Measurements from ENCODE around the gene NACC2.

NACC2 gene

DNA sequence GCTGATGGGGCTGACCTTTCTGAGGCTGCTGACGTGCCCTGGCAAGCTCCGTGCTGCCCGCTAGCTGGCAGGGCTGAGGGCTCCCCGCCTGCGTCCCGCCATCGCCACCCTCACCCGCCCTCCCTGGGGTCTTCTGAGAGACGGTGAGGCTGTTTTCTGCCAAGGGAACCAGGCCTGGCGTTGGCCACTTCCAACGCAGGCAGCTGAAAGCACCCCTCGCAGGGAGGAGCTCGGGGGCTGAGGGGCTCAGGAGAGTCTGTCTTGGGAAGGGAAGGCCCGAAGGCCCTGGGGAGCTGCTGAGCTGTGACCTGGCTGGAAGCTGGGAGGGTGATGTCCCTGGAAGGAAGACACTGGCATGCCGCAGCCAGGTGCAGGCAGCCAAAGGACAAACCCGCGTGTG is 33.3 kb upstream of the NACC2 start:
- no peak overlapping the region for H3K4me2 ChIP-seq (ENCODE audit: low read length)
- no peak overlapping the region for H3K9ac ChIP-seq
- H3K36me3 ChIP-seq (ENCODE audit: control insufficient read depth, insufficient read depth, low read length): no peaks in the 10 kb centered on the region
- H3K27me3 ChIP-seq (ENCODE audit: control insufficient read depth, insufficient read depth, low read length): no peaks in the 10 kb centered on the region
- H3K9me3 ChIP-seq (ENCODE audit: control insufficient read depth, low read length): no peaks in the 10 kb centered on the region
- no peak overlapping the region for H2AFZ ChIP-seq
- no peaks in the 10 kb centered on the region for H3K4me1 ChIP-seq
- no peak overlapping the region for H3K4me3 ChIP-seq (ENCODE audit: low read depth, low read length)
- no peak overlapping the region for H3K27ac ChIP-seq
- no peaks in the 10 kb centered on the region for H3K79me2 ChIP-seq
- no peak for TF ChIP-seq CTCF (IDR thresholded peaks at IDR 0.05)

- no peaks in the 10 kb centered on the region for H3K36me3 ChIP-seq (ENCODE audit: control insufficient read depth, insufficient read depth, low read length)
- H3K27ac ChIP-seq: no peak overlapping the region
- H3K9me3 ChIP-seq (ENCODE audit: control insufficient read depth, low read length): no peaks in the 10 kb centered on the region
- H3K4me1 ChIP-seq: peaks cover 2% of the 10 kb centered on the region
- no peak overlapping the region for H2AFZ ChIP-seq
- no peak overlapping the region for H3K9ac ChIP-seq
- H3K79me2 ChIP-seq: no peaks in the 10 kb centered on the region
- TF ChIP-seq CTCF (IDR thresholded peaks at IDR 0.05): no peak
- no peak overlapping the region for H3K4me2 ChIP-seq (ENCODE audit: low read length)
- H3K27me3 ChIP-seq (ENCODE audit: control insufficient read depth, insufficient read depth, low read length): no peaks in the 10 kb centered on the region
- no peak overlapping the region for H3K4me3 ChIP-seq (ENCODE audit: low read depth, low read length)
Measured at GRCh38 chr9:136127313-136127712, 32.2 kb upstream of the NACC2 start.

GRCh38 chr9:136124976-136125692 is 30.0 kb upstream of the NACC2 start:
- TF ChIP-seq CTCF (IDR thresholded peaks at IDR 0.05): no peak
- Histone ChIP-seq H3K36me3 (ENCODE audit: control insufficient read depth, insufficient read depth, low read length) (no peaks in the 10 kb centered on the region), H3K9ac (no peak overlapping the region), H2AFZ (no peak overlapping the region), H3K27ac (no peak overlapping the region), H3K79me2 (no peaks in the 10 kb centered on the region), H3K27me3 (ENCODE audit: control insufficient read depth, insufficient read depth, low read length) (no peaks in the 10 kb centered on the region), H3K4me1 (peaks cover 2% of the 10 kb centered on the region), H3K9me3 (ENCODE audit: control insufficient read depth, low read length) (no peaks in the 10 kb centered on the region), H3K4me3 (ENCODE audit: low read depth, low read length) (no peak overlapping the region), H3K4me2 (ENCODE audit: low read length) (no peak overlapping the region)

DNA sequence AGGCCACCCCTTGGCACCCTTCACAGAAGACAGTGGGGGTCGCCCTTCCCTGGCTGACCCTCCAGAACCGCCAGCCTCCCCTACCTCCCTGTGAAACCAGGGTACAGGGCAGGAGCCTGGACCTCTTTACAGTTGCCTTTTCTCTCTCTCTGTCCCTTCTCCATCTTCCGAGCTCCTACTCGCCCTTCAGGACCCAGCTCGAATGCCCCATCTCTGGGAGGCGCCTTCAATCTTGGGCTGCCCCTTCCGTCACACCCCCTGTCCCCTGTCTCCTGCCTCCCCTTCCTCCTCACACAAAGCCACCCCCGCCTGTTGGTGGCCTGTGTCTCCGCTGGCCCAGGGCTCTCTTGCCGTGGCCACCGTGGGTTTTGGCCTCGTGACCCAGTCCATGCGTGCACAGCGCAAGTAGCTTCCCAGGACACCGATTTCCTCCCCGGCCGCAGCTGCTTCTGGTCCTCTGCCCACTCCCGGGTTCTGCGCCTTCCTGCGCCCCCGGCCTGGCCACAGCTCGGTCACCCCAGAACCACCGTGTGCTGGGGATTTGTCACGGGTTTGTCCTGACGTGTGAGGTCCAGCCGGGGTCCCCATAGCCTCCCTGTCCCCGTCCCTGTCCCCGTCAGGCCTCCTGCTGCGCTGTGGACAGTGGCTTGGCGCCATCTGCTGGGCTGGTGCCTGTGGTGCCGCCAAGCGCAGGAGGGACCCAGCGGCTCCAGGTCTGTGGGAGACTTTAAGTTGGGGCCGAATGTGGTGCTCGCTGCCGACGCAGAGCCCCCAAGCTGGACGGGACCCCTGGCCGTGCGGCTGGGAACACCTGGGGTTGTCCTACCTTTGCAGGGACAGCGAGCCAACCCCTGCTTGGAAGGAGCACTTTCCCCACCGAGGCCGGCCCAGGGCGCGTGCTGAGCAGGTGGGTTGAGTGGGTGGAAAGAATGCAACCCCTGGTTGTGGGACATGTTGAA is 27.6 kb upstream of the NACC2 start:
- no peak overlapping the region for H3K4me3 ChIP-seq (ENCODE audit: low read depth, low read length)

More for the DNA sequence above, 27.6 kb upstream of the NACC2 start:
- no peaks in the 10 kb centered on the region for H3K79me2 ChIP-seq
- no peaks in the 10 kb centered on the region for H3K36me3 ChIP-seq (ENCODE audit: control insufficient read depth, insufficient read depth, low read length)
- no peaks in the 10 kb centered on the region for H3K9me3 ChIP-seq (ENCODE audit: control insufficient read depth, low read length)
- no peak overlapping the region for H3K27ac ChIP-seq
- H3K27me3 ChIP-seq (ENCODE audit: control insufficient read depth, insufficient read depth, low read length): no peaks in the 10 kb centered on the region
- TF ChIP-seq CTCF (IDR thresholded peaks at IDR 0.05): peak; percentile 90
- H3K4me1 ChIP-seq: peaks cover 2% of the 10 kb centered on the region
- peak overlapping the region; percentile 53 for H2AFZ ChIP-seq
- H3K9ac ChIP-seq: no peak overlapping the region
- no peak overlapping the region for H3K4me2 ChIP-seq (ENCODE audit: low read length)

Measured in parathyroid adenoma (tissue), 2 donors.